GM06990 (cell line): ENCODE measurements around the gene SLC7A8.

ENCODE experiments used
- DNase-seq: peaks from one replicate; pipeline ENCODE4 v3.0.0-alpha.2; 2011; ENCODE audit not compliant: insufficient read length; ENCODE audit errors: extremely low read depth
- H3K27me3 ChIP-seq: replicated peaks from 2 replicates; pipeline ENCODE4 v1.6.0; 2011; ENCODE audit warnings: low read length; ENCODE audit not compliant: control insufficient read depth, insufficient read depth
- H3K36me3 ChIP-seq: 2 replicates; pipeline ENCODE4 v1.5.1; 2011; ENCODE audit warnings: low read length; ENCODE audit not compliant: control insufficient read depth, insufficient read depth
- H3K4me3 ChIP-seq: replicated peaks from 2 replicates; pipeline ENCODE4 v1.5.1; 2011; ENCODE audit warnings: low read depth, mild to moderate bottlenecking, control low read depth, low read length
- CTCF ChIP-seq: IDR thresholded peaks from 2 replicates; pipeline ENCODE4 v1.5.1; 2011; ENCODE audit warnings: low read length, control low read depth, mild to moderate bottlenecking, inconsistent platforms; ENCODE audit not compliant: insufficient read depth, poor library complexity, severe bottlenecking

SLC7A8 gene

GRCh38 chr14:23115918-23116317 is 67.5 kb downstream of the SLC7A8 start:
- Histone ChIP-seq H3K36me3 (no peaks in the 10 kb centered on the region), H3K27me3 (no peaks in the 10 kb centered on the region; the same call in none of the 2 replicates), H3K4me3 (no peak overlapping the region)
- no peak for DNase-seq
- no peak for TF ChIP-seq CTCF

GRCh38 chr14:23115039-23115731 is 68.3 kb downstream of the SLC7A8 start:
- DNase-seq: no peak

GRCh38 chr14:23114669-23115038 is 68.8 kb downstream of the SLC7A8 start:
- Histone ChIP-seq H3K27me3 (no peaks in the 10 kb centered on the region; the same call in none of the 2 replicates), H3K4me3 (no peak overlapping the region), H3K36me3 (no peaks in the 10 kb centered on the region)
- peak; percentile 4 for TF ChIP-seq CTCF
- no peak for DNase-seq

More at GRCh38 chr14:23115039-23115731, 68.3 kb downstream of the SLC7A8 start:
- Histone ChIP-seq H3K36me3 (no peaks in the 10 kb centered on the region), H3K27me3 (no peaks in the 10 kb centered on the region; the same call in none of the 2 replicates), H3K4me3 (no peak overlapping the region)
- no peak for TF ChIP-seq CTCF

GRCh38 chr14:23114120-23114458 is 69.4 kb downstream of the SLC7A8 start:
- Histone ChIP-seq H3K36me3 (no peaks in the 10 kb centered on the region), H3K27me3 (no peaks in the 10 kb centered on the region; the same call in none of the 2 replicates), H3K4me3 (no peak overlapping the region)
- no peak for TF ChIP-seq CTCF
- no peak for DNase-seq

- no peak overlapping the region for H3K4me3 ChIP-seq
- no peak for TF ChIP-seq CTCF
- no peaks in the 10 kb centered on the region for H3K36me3 ChIP-seq
- no peaks in the 10 kb centered on the region; the same call in none of the 2 replicates for H3K27me3 ChIP-seq
- DNase-seq: no peak
Observed at GRCh38 chr14:23113431-23114119, 69.9 kb downstream of the SLC7A8 start.
